VCaP (cell line): ENCODE data around the gene NDOR1.

ENCODE experiments used
- H3K27ac ChIP-seq: fragments of 450-650 bp; 2 replicates; pipeline ENCODE4 v1.5.1; 2017
- CTCF ChIP-seq: fragments of 450-650 bp; conservative IDR thresholded peaks from 2 replicates; pipeline ENCODE4 v1.5.1; 2017; ENCODE audit warnings: mild to moderate bottlenecking, moderate library complexity

NDOR1 gene

DNA sequence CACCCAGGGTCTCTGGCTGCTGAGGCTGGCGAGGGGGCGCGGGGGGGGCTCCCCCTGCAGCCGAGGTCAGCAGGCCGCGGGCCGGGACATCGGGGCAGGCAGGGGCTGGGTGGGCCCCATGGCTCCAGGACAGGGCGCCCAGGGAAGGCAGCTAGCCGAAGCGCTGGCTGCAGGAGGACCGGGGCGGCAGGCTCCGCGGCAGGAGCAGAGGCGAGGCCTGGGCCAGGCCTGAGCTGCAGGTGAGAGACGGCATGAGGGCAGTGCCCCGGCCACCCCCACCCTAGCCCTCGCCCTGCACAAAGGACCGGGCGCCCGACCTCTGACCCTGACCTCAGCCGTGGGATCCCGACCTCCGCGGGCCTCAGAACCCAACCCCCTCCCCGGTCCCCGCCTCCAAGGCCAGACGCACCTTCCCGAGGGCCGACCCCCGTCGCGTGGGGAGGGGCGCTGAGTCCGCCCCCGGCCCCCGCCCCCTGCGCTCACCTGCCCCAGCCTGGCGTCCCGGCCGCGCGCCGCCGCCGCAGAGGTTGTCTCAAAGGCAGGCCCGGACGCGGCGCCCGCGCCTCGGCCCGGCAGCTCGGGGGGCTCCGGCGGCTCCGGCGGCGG, 16.1 kb downstream of the NDOR1 start:
- H3K27ac ChIP-seq = peak overlapping the region; percentile 97
- no peak for TF ChIP-seq CTCF

DNA sequence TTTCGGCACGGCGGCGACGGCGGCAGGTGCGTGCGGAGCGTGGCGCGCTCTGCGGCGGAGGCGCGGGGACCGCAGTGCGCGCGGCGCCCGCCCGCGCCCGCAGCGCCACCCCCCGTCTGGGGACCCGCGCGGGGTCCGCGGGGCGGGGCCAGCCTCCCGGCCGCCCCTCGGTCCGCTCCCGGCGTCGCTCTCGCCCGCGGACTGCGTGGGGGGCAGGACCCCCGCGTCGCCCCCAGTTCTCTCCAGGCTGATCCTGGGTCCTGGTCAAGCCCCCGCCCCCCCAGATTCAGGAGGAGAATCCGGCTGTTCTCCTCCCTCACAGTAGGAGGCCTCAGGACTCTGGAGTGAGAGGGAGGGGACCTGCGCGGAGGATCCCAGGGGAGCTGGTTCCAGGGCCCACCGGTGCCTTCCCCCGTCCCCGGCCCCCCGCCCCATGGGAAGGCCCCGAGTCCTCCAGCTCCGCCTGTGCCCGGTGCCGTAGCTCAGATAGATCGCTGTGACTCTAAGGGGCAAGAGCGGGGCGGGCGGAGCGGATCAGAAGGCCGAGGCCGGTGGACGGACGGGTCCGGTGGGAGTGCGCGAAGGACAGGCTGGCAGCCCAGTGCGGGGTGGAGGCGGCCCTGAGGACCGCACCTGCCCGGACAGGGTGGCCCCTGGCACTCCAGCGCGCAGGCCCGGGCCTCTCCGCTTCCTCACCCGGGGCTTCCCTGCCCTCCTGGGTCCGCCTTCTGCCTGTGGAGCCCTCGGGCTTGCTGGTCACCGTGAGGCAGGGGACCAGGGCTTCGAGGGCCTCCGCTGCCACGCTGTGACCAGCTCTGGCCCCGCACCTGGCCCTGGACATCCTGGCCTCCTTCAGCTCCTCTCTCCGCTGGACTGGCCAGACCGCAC, 16.9 kb downstream of the NDOR1 start, which contains the start of gene RNF208:
RNF208 (minus strand) TSS at position 51 of the 888 bp plus-strand sequence. CDS start 1,028 bp downstream, outside the sequence.
- H3K27ac ChIP-seq = peak within 1 kb of the TSS; percentile 97
- no peak for TF ChIP-seq CTCF

GRCh38 chr9:137223078-137223970, 17.8 kb downstream of the NDOR1 start:
- H3K27ac ChIP-seq = peak overlapping the region; percentile 97
- TF ChIP-seq CTCF = no peak

DNA sequence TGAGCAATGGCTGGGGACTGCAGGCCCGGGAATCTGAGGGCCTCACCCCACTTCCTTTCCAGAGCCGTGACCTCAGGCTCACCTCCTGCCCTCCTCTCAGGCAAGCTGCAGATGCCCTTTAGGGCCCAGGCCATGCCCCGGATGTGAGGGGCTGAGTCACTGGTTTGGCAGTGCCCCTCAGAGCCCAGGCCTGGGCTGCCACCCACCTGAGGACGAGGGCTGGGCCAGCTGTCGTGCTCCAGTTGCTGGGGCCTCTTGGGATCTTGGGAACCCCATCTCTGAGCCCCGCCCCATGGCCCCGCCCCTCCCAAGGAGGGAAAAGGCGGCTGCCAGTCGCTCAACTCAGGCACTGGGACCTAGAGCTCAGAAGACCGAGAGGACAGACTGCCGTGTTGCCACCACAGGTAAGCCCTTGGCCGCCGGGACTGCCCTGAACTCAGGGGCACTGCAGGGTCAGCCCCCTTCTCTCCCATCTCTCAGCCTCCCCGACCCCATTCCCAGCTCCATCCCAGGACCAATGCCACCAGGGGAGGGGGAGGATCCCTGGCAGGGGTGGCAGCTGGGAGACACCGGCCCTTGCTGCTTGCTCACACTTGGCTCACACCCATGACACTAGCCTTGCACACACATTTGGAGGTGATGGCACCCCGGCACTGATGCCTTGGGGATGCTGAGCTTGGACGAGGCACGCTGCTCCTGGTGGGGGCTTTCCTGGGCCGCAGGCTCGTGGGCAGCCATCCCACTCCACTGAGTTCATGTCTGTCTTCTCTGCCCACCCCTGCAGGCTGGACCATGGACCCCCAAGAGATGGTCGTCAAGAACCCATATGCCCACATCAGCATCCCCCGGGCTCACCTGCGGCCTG, 19.6 kb downstream of the NDOR1 start, which contains the start of gene CYSRT1:
CYSRT1 (plus strand) TSS at position 345 of the 865 bp plus-strand sequence; CDS start at position 793, 448 bp downstream.
- H3K27ac ChIP-seq = peak within 1 kb of the TSS; percentile 97
- TF ChIP-seq CTCF = no peak

DNA sequence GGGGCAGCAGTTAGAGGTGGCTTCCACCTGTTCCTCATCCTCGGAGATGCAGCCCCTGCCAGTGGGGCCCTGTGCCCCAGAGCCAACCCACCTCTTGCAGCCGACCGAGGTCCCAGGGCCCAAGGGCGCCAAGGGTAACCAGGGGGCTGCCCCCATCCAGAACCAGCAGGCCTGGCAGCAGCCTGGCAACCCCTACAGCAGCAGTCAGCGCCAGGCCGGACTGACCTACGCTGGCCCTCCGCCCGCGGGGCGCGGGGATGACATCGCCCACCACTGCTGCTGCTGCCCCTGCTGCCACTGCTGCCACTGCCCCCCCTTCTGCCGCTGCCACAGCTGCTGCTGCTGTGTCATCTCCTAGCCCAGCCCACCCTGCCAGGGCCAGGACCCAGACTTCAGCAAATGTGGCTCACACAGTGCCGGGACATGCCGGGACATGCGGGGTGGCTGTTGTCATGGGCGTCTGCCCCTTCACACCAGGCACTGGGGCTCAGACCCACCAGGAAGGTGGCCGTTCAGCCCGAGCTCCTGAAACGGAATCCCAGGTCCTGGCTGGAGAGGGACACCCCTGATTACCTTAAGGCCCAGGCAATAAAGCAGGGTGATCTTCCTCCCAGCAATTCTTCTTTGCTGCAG, 20.3 kb downstream of the NDOR1 start:
- TF ChIP-seq CTCF = no peak
- peak overlapping the region; percentile 97 for H3K27ac ChIP-seq

DNA sequence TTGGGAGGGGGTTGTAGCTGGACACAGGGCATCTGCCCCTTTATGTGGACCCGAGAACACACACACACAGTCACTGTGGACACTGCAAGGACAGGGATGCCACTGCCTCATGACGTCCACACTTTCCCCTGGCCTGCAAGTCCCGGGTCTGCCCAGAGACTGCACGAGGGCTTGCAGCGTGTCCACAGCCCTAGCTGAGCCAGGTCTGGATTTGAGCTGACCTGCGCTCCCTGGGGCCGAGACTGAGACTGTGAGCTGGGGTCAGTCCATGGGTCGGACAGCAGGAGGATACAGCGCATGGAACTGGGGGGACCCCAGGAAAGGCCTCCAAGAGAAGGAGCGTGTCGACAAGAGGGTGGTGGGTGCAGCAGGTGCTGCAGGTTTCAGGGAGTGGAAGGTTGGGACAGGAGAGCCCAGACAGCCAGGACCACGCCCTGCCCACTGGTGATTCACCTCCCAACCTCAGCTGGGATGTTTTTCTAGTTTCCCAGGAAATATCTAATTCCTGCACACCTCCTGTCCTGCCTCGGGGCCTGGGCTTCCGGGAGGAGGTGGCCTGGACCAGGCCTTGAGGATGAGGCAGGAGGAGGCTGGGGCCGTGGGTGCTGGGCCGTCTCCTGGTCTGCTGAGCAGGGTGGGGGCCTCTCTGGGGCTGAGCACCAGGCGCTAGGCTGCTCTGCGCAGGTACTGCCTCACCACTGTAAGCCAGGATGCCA, 21.0 kb downstream of the NDOR1 start:
- no peak for TF ChIP-seq CTCF
- H3K27ac ChIP-seq = peak overlapping the region; percentile 97
